ENCODE results near the gene MACO1.

GRCh38 chr1:25494952-25495351, 64.3 kb downstream of the MACO1 start:
- TF ChIP-seq TAF1 (IDR thresholded peaks at IDR 0.05; ENCODE audit: borderline replicate concordance, insufficient read depth, low read length) (no peak), POLR2AphosphoS5 (IDR thresholded peaks at IDR 0.05; ENCODE audit: low read depth, low read length) (no peak), SIN3A (IDR thresholded peaks at IDR 0.05; ENCODE audit: borderline replicate concordance, insufficient read depth, low read length) (no peak), FOXP2 (optimal IDR thresholded peaks at IDR 0.05; ENCODE audit: borderline replicate concordance, extremely low read depth, extremely low read length, insufficient read depth) (no peak)
- TF ChIP-seq, protein P1, sequence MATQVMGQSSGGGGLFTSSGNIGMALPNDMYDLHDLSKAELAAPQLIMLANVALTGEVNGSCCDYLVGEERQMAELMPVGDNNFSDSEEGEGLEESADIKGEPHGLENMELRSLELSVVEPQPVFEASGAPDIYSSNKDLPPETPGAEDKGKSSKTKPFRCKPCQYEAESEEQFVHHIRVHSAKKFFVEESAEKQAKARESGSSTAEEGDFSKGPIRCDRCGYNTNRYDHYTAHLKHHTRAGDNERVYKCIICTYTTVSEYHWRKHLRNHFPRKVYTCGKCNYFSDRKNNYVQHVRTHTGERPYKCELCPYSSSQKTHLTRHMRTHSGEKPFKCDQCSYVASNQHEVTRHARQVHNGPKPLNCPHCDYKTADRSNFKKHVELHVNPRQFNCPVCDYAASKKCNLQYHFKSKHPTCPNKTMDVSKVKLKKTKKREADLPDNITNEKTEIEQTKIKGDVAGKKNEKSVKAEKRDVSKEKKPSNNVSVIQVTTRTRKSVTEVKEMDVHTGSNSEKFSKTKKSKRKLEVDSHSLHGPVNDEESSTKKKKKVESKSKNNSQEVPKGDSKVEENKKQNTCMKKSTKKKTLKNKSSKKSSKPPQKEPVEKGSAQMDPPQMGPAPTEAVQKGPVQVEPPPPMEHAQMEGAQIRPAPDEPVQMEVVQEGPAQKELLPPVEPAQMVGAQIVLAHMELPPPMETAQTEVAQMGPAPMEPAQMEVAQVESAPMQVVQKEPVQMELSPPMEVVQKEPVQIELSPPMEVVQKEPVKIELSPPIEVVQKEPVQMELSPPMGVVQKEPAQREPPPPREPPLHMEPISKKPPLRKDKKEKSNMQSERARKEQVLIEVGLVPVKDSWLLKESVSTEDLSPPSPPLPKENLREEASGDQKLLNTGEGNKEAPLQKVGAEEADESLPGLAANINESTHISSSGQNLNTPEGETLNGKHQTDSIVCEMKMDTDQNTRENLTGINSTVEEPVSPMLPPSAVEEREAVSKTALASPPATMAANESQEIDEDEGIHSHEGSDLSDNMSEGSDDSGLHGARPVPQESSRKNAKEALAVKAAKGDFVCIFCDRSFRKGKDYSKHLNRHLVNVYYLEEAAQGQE (IDR thresholded peaks at IDR 0.05; ENCODE audit: insufficient read depth in 1 of 2, low read depth in 2 of 2, low read length in 2 of 2): no peak

Measured in PFSK-1 (cell line).